K562 (cell line): Measurements from ENCODE around the gene IRF1. TPM values are rescaled to one million over a fixed set of nuclear protein-coding genes. Genes with fewer than 3 reads are reported as not detected.

Source experiments
- AFF1 ChIP-seq, 2 experiments: fragments of 450-650 bp; IDR thresholded peaks; 2 replicates each; pipeline ENCODE4 v1.6.1; 2018; ENCODE audit warnings: mild to moderate bottlenecking in 2 of 2, low read depth in 1 of 2; ENCODE audit not compliant: partially characterized antibody in 2 of 2
- ERF ChIP-seq: fragments of 450-650 bp; formaldehyde crosslinking; IDR thresholded peaks from 2 replicates; pipeline ENCODE4 v1.4.0; 2020; ENCODE audit warnings: mild to moderate bottlenecking, mixed read lengths
- FOXK1 ChIP-seq: sonication (generic); formaldehyde crosslinking; IDR thresholded peaks from 2 replicates; pipeline ENCODE4 v1.8.0; 2022; ENCODE audit warnings: missing genetic modification reagents, mild to moderate bottlenecking, borderline replicate concordance
- GATAD2A ChIP-seq: fragments of 450-650 bp; IDR thresholded peaks from 2 replicates; pipeline ENCODE4 v1.6.1; 2017
- ILK ChIP-seq: fragments of 450-650 bp; IDR thresholded peaks from 2 replicates; pipeline ENCODE4 v1.6.1; 2016; ENCODE audit warnings: missing genetic modification characterization, low read depth, mild to moderate bottlenecking, missing compliant biosample characterization, moderate library complexity, borderline replicate concordance
- MTA2 ChIP-seq: fragments of 450-650 bp; IDR thresholded peaks from 2 replicates; pipeline ENCODE4 v1.6.1; 2016; ENCODE audit warnings: low read depth
- NELFE ChIP-seq: IDR thresholded peaks from 2 replicates; pipeline ENCODE4 v1.6.1; 2011; ENCODE audit warnings: mild to moderate bottlenecking; ENCODE audit not compliant: insufficient read depth, insufficient read length
- PHB2 ChIP-seq: fragments of 450-650 bp; IDR thresholded peaks from 2 replicates; pipeline ENCODE4 v1.6.1; 2017; ENCODE audit warnings: low read depth
- SP1 ChIP-seq: sonication (generic); formaldehyde crosslinking; IDR thresholded peaks from 2 replicates; pipeline ENCODE4 v1.8.1; 2022; ENCODE audit warnings: mild to moderate bottlenecking, missing genetic modification reagents
- ZBTB1 ChIP-seq: sonication (generic); formaldehyde crosslinking; IDR thresholded peaks from 2 replicates; pipeline ENCODE4 v1.8.1; 2023; ENCODE audit warnings: missing genetic modification reagents, low read depth, mild to moderate bottlenecking, borderline replicate concordance
- ZBTB2 ChIP-seq: fragments of 450-650 bp; IDR thresholded peaks from 2 replicates; pipeline ENCODE4 v1.6.1; 2016; ENCODE audit warnings: antibody characterized with exemption
- ZBTB9 ChIP-seq: fragments of 450-650 bp; formaldehyde crosslinking; IDR thresholded peaks from 2 replicates; pipeline ENCODE4 v1.4.0; 2020; ENCODE audit warnings: mild to moderate bottlenecking, moderate library complexity
- ZNF165 ChIP-seq: fragments of 250-450 bp; sonication (Bioruptor Pico); IDR thresholded peaks from 2 replicates; pipeline ENCODE4 v1.4.0; 2020; ENCODE audit warnings: borderline replicate concordance
- ZNF253 ChIP-seq: fragments of 250-450 bp; sonication (Bioruptor Pico); conservative IDR thresholded peaks from 2 replicates; pipeline ENCODE4 v1.6.1; 2021; ENCODE audit warnings: mild to moderate bottlenecking
- polyA plus RNA-seq, 8 experiments: library from polyadenylated mRNA; depleted of rRNA in 4 of 8; stranded (reverse) in 5 of 8; unstranded in 3 of 8; fragments of >200 nt; fragmentation: Nextera tagmentation in 2 of 8; fragmentation: Illumina TruSeq in 1 of 8; extraction: Ambion mirVana in 2 of 8; extraction: Trizol in 1 of 8; gene quantifications; 2 replicates each; pipeline versions ENCODE4 v1.2.1 to v1.2.3, GENCODE V29; 2011 to 2014; ENCODE audit warnings: inconsistent platforms in 1 of 8, missing spikeins in 1 of 8
- total RNA-seq, 7 experiments: library from RNA; depleted of rRNA in 6 of 7; stranded (reverse); fragments of >200 nt in 6 of 7; fragmentation: Illumina TruSeq in 2 of 7; extraction: Trizol in 2 of 7; gene quantifications; 2 replicates each; pipeline versions ENCODE4 v1.2.1 to v1.2.3, GENCODE V29; 2011 to 2021; ENCODE audit warnings: low replicate concordance in 1 of 7
- TF ChIP-seq, protein P1 (sequence below): fragments of 450-650 bp; IDR thresholded peaks from 2 replicates; pipeline ENCODE4 v1.6.1; 2016; ENCODE audit warnings: borderline replicate concordance
- TF ChIP-seq, protein P2 (sequence below): fragments of 450-650 bp; formaldehyde crosslinking; IDR thresholded peaks from 2 replicates; pipeline ENCODE4 v1.4.0; 2022; ENCODE audit warnings: missing genetic modification characterization

IRF1 gene
- total and polyA plus RNA-seq, 9 of the 15 experiments (the other 6 are each of a cell fraction or from before 2014, with no cell fraction given) = 1.1 to 12.3 (median 5.9) TPM

- TF ChIP-seq ZBTB2 (peak; percentile 32; the same call in 1 of the 2 replicates), ILK (tag) (no peak), ZNF253 (no peak), SP1 (CRISPR knock-in tag) (no peak; the same call in 1 of the 2 replicates), NELFE (no peak), PHB2 (no peak), ZNF165 (CRISPR knock-in tag) (no peak), ERF (CRISPR knock-in tag) (peak; percentile 92; the same call in 1 of the 2 replicates), AFF1 (IDR thresholded peaks at IDR 0.05; ENCODE audit: low read depth in 1 of 2, partially characterized antibody in 2 of 2) (no peak), ZBTB1 (CRISPR knock-in tag) (peak; percentile 55; the same call in 1 of the 2 replicates), MTA2 (no peak), GATAD2A (peak; percentile 33; the same call in 1 of the 2 replicates), FOXK1 (CRISPR knock-in tag) (0 out of 2 replicates have a peak, but pooled peaks have one; percentile 35), ZBTB9 (CRISPR knock-in tag) (0 out of 2 replicates have a peak, but pooled peaks have one; percentile 31)
- TF ChIP-seq, protein P1, sequence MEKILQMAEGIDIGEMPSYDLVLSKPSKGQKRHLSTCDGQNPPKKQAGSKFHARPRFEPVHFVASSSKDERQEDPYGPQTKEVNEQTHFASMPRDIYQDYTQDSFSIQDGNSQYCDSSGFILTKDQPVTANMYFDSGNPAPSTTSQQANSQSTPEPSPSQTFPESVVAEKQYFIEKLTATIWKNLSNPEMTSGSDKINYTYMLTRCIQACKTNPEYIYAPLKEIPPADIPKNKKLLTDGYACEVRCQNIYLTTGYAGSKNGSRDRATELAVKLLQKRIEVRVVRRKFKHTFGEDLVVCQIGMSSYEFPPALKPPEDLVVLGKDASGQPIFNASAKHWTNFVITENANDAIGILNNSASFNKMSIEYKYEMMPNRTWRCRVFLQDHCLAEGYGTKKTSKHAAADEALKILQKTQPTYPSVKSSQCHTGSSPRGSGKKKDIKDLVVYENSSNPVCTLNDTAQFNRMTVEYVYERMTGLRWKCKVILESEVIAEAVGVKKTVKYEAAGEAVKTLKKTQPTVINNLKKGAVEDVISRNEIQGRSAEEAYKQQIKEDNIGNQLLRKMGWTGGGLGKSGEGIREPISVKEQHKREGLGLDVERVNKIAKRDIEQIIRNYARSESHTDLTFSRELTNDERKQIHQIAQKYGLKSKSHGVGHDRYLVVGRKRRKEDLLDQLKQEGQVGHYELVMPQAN = 0 out of 2 replicates have a peak, but pooled peaks have one; percentile 31
- TF ChIP-seq, protein P2, sequence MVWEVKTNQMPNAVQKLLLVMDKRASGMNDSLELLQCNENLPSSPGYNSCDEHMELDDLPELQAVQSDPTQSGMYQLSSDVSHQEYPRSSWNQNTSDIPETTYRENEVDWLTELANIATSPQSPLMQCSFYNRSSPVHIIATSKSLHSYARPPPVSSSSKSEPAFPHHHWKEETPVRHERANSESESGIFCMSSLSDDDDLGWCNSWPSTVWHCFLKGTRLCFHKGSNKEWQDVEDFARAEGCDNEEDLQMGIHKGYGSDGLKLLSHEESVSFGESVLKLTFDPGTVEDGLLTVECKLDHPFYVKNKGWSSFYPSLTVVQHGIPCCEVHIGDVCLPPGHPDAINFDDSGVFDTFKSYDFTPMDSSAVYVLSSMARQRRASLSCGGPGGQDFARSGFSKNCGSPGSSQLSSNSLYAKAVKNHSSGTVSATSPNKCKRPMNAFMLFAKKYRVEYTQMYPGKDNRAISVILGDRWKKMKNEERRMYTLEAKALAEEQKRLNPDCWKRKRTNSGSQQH = no peak
Observed at GRCh38 chr5:132490484-132491367, at the start of gene IRF1 (continued).
